HEK293 (cell line): ENCODE data around the gene RMDN3.

ENCODE experiments used
- CTCF ChIA-PET: fragments of 350-600 bp; formaldehyde crosslinking; extraction: SDS; loops from one replicate; lab custom pipeline; 2021; ENCODE audit warnings: antibody characterized with exemption; lab: Yijun Ruan, JAX
- POLR2A ChIA-PET: fragments of 300-600 bp; formaldehyde crosslinking; extraction: SDS; loops from one replicate; lab custom pipeline; 2020; ENCODE audit warnings: antibody characterized with exemption, inconsistent platforms; lab: Yijun Ruan, JAX
- H3K27ac ChIP-seq: fragments of 200-500 bp; sonication (Bioruptor generic); 2 replicates; pipeline ENCODE4 v1.5.1; 2014; ENCODE audit warnings: low read depth, low read length, control low read depth, inconsistent platforms; ENCODE audit errors: extremely low read depth
- H3K36me3 ChIP-seq, 2 experiments: fragments of 200-500 bp in 1 of 2; sonication (Bioruptor generic) in 1 of 2; 1 replicate in 1 of 2; 2 replicates in 1 of 2; pipeline ENCODE4 v1.5.1; 2014 to 2017; ENCODE audit warnings: inconsistent platforms in 2 of 2, low read length in 2 of 2; ENCODE audit not compliant: control insufficient read depth in 2 of 2, insufficient read depth in 1 of 2
- H3K4me1 ChIP-seq: fragments of 200-500 bp; sonication (Bioruptor generic); 2 replicates; pipeline ENCODE4 v1.5.1; 2014; ENCODE audit warnings: mild to moderate bottlenecking, low read length, inconsistent platforms; ENCODE audit not compliant: control insufficient read depth, insufficient read depth
- H3K4me3 ChIP-seq: 2 replicates; pipeline ENCODE4 v1.5.1; 2011; ENCODE audit warnings: low read depth, mild to moderate bottlenecking, control low read depth, low read length, moderate library complexity
- H3K9me3 ChIP-seq: fragments of 200-500 bp; sonication (Bioruptor generic); 2 replicates; pipeline ENCODE4 v1.5.1; 2014; ENCODE audit warnings: low read depth, low read length, inconsistent platforms; ENCODE audit not compliant: control insufficient read depth, insufficient read depth
- GLIS2 ChIP-seq: fragments of 450-650 bp; formaldehyde crosslinking; IDR thresholded peaks from 2 replicates; pipeline ENCODE4 v1.5.1; 2016; ENCODE audit warnings: missing biosample characterization, missing genetic modification characterization
- PATZ1 ChIP-seq: fragments of 450-650 bp; formaldehyde crosslinking; IDR thresholded peaks from 2 replicates; pipeline ENCODE4 v1.5.1; 2016; ENCODE audit warnings: missing biosample characterization, missing genetic modification characterization
- PRDM4 ChIP-seq: fragments of 450-650 bp; formaldehyde crosslinking; IDR thresholded peaks from 2 replicates; pipeline ENCODE4 v1.5.1; 2017; ENCODE audit warnings: missing biosample characterization, missing genetic modification characterization
- SP7 ChIP-seq: fragments of 450-650 bp; formaldehyde crosslinking; IDR thresholded peaks from 2 replicates; pipeline ENCODE4 v1.5.1; 2016; ENCODE audit warnings: missing biosample characterization, missing genetic modification characterization
- TRIM28 ChIP-seq: IDR thresholded peaks from 2 replicates; pipeline ENCODE4 v1.6.1; 2011; ENCODE audit warnings: low read length, control low read depth, borderline replicate concordance
- ZBTB6 ChIP-seq: fragments of 450-650 bp; formaldehyde crosslinking; IDR thresholded peaks from 2 replicates; pipeline ENCODE4 v1.5.1; 2017; ENCODE audit warnings: missing biosample characterization, missing genetic modification characterization
- ZBTB7A ChIP-seq: fragments of 450-650 bp; formaldehyde crosslinking; IDR thresholded peaks from 2 replicates; pipeline ENCODE4 v1.5.1; 2016; ENCODE audit warnings: low read depth, missing biosample characterization, missing genetic modification characterization
- ZNF140 ChIP-seq: fragments of 450-650 bp; formaldehyde crosslinking; IDR thresholded peaks from 2 replicates; pipeline ENCODE4 v1.5.1; 2016; ENCODE audit warnings: missing biosample characterization, missing genetic modification characterization
- ZNF248 ChIP-seq: fragments of 450-650 bp; formaldehyde crosslinking; IDR thresholded peaks from 2 replicates; pipeline ENCODE4 v1.5.1; 2017; ENCODE audit warnings: missing biosample characterization, missing genetic modification characterization
- ZNF350 ChIP-seq: fragments of 450-650 bp; formaldehyde crosslinking; IDR thresholded peaks from 2 replicates; pipeline ENCODE4 v1.5.0; 2017; ENCODE audit warnings: missing biosample characterization, mild to moderate bottlenecking, missing genetic modification characterization
- ZNF398 ChIP-seq: fragments of 450-650 bp; formaldehyde crosslinking; IDR thresholded peaks from 2 replicates; pipeline ENCODE4 v1.5.1; 2017; ENCODE audit warnings: missing biosample characterization, missing genetic modification characterization
- ZNF449 ChIP-seq: fragments of 450-650 bp; formaldehyde crosslinking; IDR thresholded peaks from 2 replicates; pipeline ENCODE4 v1.5.1; 2017; ENCODE audit warnings: missing biosample characterization, mild to moderate bottlenecking, missing genetic modification characterization, moderate library complexity
- ZNF549 ChIP-seq: fragments of 450-650 bp; IDR thresholded peaks from 2 replicates; pipeline ENCODE4 v1.5.1; 2018; ENCODE audit warnings: missing biosample characterization, missing genetic modification characterization, mild to moderate bottlenecking, inconsistent platforms, moderate library complexity
- ZNF600 ChIP-seq: fragments of 450-650 bp; formaldehyde crosslinking; IDR thresholded peaks from 2 replicates; pipeline ENCODE4 v1.5.1; 2016; ENCODE audit warnings: missing biosample characterization, missing genetic modification characterization
- ZNF639 ChIP-seq: fragments of 450-650 bp; formaldehyde crosslinking; IDR thresholded peaks from 2 replicates; pipeline ENCODE4 v1.5.1; 2016; ENCODE audit warnings: missing biosample characterization, missing genetic modification characterization
- ZNF664 ChIP-seq: fragments of 450-650 bp; formaldehyde crosslinking; IDR thresholded peaks from 2 replicates; pipeline ENCODE4 v1.5.1; 2016; ENCODE audit warnings: missing biosample characterization, missing genetic modification characterization
- ZNF785 ChIP-seq: fragments of 450-650 bp; formaldehyde crosslinking; IDR thresholded peaks from 2 replicates; pipeline ENCODE4 v1.5.1; 2016; ENCODE audit warnings: missing biosample characterization, missing genetic modification characterization
- ZSCAN23 ChIP-seq: fragments of 450-650 bp; formaldehyde crosslinking; IDR thresholded peaks from 2 replicates; pipeline ENCODE4 v1.5.1; 2016; ENCODE audit warnings: missing biosample characterization, missing genetic modification characterization
- ZSCAN5A ChIP-seq: fragments of 450-650 bp; formaldehyde crosslinking; IDR thresholded peaks from 2 replicates; pipeline ENCODE4 v1.5.1; 2016; ENCODE audit warnings: missing biosample characterization, missing genetic modification characterization

RMDN3 gene

GRCh38 chr15:40767838-40768500, 12.9 kb upstream of the RMDN3 start:
- POLR2A ChIA-PET: no interaction called here
- no peak for TF ChIP-seq ZSCAN5A (tag by site-specific recombination)
- no peak for TF ChIP-seq TRIM28
- TF ChIP-seq ZBTB6 (tag by site-specific recombination): no peak
- TF ChIP-seq ZSCAN23 (tag by site-specific recombination): no peak
- TF ChIP-seq ZNF549: no peak
- TF ChIP-seq ZNF398 (tag by site-specific recombination): no peak
- no peak for TF ChIP-seq ZNF785 (tag by site-specific recombination)
- no peak for TF ChIP-seq ZBTB7A (tag by site-specific recombination)
- TF ChIP-seq ZNF449 (tag by site-specific recombination): no peak
- TF ChIP-seq ZNF350 (tag by site-specific recombination): no peak
- no peak for TF ChIP-seq ZNF140 (tag by site-specific recombination)
- TF ChIP-seq ZNF248 (tag by site-specific recombination): no peak
- CTCF ChIA-PET: interaction anchor here (0.7 to 3.7 kb wide), 2 partner anchors 15 to 28 kb away, joined by 3 to 18 read pairs; no protein-coding TSS in a partner anchor
- Histone ChIP-seq H3K4me1 (peaks cover 28% of the 10 kb centered on the region), H3K27ac (peak overlapping the region; percentile 11; the same call in 1 of the 2 replicates), H3K4me3 (no peak overlapping the region), H3K9me3 (no peaks in the 10 kb centered on the region), H3K36me3 (peaks cover 0 to 13% of the 10 kb centered on the region in 2 experiments; a peak in 1 of 3 replicates)

GRCh38 chr15:40766906-40767837, 12.1 kb upstream of the RMDN3 start:
- Histone ChIP-seq H3K27ac (no peak overlapping the region), H3K4me3 (no peak overlapping the region), H3K36me3 (peaks cover 0 to 9% of the 10 kb centered on the region in 2 experiments; a peak in 1 of 3 replicates), H3K9me3 (no peaks in the 10 kb centered on the region), H3K4me1 (peaks cover 28% of the 10 kb centered on the region)
- ChIA-PET POLR2A (interaction anchor here (0.5 to 1.1 kb wide), 5 partner anchors 35 to 202 kb away, joined by 3 to 5 read pairs (median 3); partner anchors contain the start of gene RHOV), CTCF (interaction anchor here (0.6 to 3.7 kb wide), 6 partner anchors 11 to 88 kb away, joined by 3 to 18 read pairs (median 3); no protein-coding TSS in a partner anchor)
- no peak for TF ChIP-seq ZNF600 (tag by site-specific recombination)
- TF ChIP-seq PRDM4 (tag by site-specific recombination): no peak
- peak; percentile 23; the same call in 1 of the 2 replicates for TF ChIP-seq GLIS2 (tag by site-specific recombination)
- no peak for TF ChIP-seq ZNF639 (tag by site-specific recombination)
- 0 out of 2 replicates have a peak, but pooled peaks have one; percentile 19 for TF ChIP-seq PATZ1 (tag by site-specific recombination)
- TF ChIP-seq SP7 (tag by site-specific recombination): 0 out of 2 replicates have a peak, but pooled peaks have one; percentile 25
- TF ChIP-seq ZNF664 (tag by site-specific recombination): peak; percentile 83; the same call in 1 of the 2 replicates
